Activated CD4-positive, alpha-beta T cell treated with anti-CD3 and anti-CD28 coated beads, Interleukin-2, amount 50 U/mL, for 24 hours (primary cell): ENCODE data around the gene HLA-F.

Source experiments
- DNase-seq, 2 donors: peaks; one replicate each; pipeline ENCODE4 v3.0.0-alpha.2; 2020; ENCODE audit warnings: low read depth in 1 of 2, low spot score in 1 of 2

HLA-F gene

GRCh38 chr6:29723262-29723665 is at the start of gene HLA-F:
Gene HLA-F, plus strand, starts transcription at chr6:29723434. Its CDS starts 30 bp downstream, at chr6:29723464.
- peak; percentile 55 to 80 for DNase-seq

GRCh38 chr6:29674008-29674407 is 49.2 kb upstream of the HLA-F start:
- no peak for DNase-seq

GRCh38 chr6:29675561-29675960 is 47.7 kb upstream of the HLA-F start:
- DNase-seq: no peak

GRCh38 chr6:29676981-29677601 is 46.1 kb upstream of the HLA-F start:
- DNase-seq: no peak

- no peak for DNase-seq
Measured at GRCh38 chr6:29678114-29678513, 45.1 kb upstream of the HLA-F start.

- DNase-seq: no peak
Measured at GRCh38 chr6:29679962-29680361, 43.3 kb upstream of the HLA-F start.

- DNase-seq: no peak
Measured at GRCh38 chr6:29680416-29680815, 42.8 kb upstream of the HLA-F start.

GRCh38 chr6:29680904-29681303 is 42.3 kb upstream of the HLA-F start, which contains the start of gene ZFP57:
Gene ZFP57, minus strand, starts transcription at chr6:29681152. Its CDS starts 4,149 bp downstream, at chr6:29677003.
- no peak for DNase-seq

GRCh38 chr6:29681811-29682210 is 41.4 kb upstream of the HLA-F start:
- no peak for DNase-seq

- no peak for DNase-seq
Measured at GRCh38 chr6:29685718-29686326, 37.4 kb upstream of the HLA-F start.

- no peak for DNase-seq
Measured at GRCh38 chr6:29694637-29695036, 28.6 kb upstream of the HLA-F start.

- no peak for DNase-seq
Measured at GRCh38 chr6:29696147-29697125, 26.8 kb upstream of the HLA-F start.

GRCh38 chr6:29702519-29703103 is 20.6 kb upstream of the HLA-F start:
- peak; percentile 61 to 71 for DNase-seq

GRCh38 chr6:29705389-29706231 is 17.6 kb upstream of the HLA-F start:
- DNase-seq: no peak

GRCh38 chr6:29708432-29709179 is 14.6 kb upstream of the HLA-F start:
- DNase-seq: peak in 1 of 2 donors; percentile 41

GRCh38 chr6:29709188-29709587 is 14.0 kb upstream of the HLA-F start:
- DNase-seq: no peak

- no peak for DNase-seq
Measured at GRCh38 chr6:29710281-29710941, 12.8 kb upstream of the HLA-F start.

- DNase-seq: no peak
Measured at GRCh38 chr6:29720863-29721262, 2.4 kb upstream of the HLA-F start.
